Hindlimb muscle (tissue), 1 donor: Measurements from ENCODE around the gene S100A8. TPM values are rescaled to one million over a fixed set of nuclear protein-coding genes. Genes with fewer than 3 reads are reported as not detected.
"Not testable (repeated sequence)": the region's sequence is repeated elsewhere in the genome, so short reads cannot be mapped to it uniquely, and the experiment has no call there.

Experiments used
- DNase-seq: peaks from one replicate; pipeline ENCODE4 v3.0.0-alpha.2; 2013
- polyA plus RNA-seq: library from polyadenylated mRNA; unstranded; fragments of 120-200 nt; gene quantifications from one replicate; pipeline ENCODE4 v1.2.1, GENCODE V29; 2013; ENCODE audit not compliant: insufficient read length

The S100A8 gene
- polyA plus RNA-seq, result 12.5 TPM

DNA sequence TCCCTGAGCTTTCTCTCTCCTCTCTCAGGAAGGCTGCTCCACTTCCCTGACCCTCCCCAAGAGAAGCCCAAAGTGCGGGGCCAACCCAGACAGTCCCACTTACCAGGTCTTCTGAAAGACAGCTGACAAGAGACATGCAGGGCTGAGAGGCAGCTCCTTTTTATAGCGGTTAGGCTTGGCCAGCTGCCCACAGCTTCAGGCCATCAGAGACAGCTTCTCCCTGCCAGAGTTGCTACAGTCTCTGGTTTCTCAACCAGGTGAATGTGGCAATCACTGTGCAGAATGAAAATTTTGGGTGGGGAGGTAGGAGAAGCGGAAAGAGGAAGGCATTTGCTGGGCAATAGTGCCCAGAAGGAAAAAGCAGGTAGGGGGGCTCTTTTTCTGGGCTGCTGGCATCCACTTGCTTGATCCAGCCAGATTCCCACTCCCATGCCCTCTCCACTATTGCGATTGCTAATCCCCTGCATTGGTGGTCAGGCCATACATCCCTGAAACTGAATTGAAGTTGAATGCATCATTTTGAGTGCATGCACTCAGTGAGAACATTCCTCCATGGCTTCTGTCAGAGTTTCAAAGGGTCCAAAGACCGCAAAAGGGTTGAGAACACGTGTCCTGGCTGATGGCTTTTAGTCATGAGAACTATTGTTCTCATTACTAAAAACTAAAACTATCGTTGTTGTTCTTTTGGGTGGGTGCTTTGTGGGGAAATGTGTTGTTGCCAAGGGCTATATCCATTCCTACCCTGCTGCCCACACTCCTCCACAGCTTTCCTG is at the start of gene S100A8:
S100A8 (minus strand) TSS at position 136 of the 773 bp plus-strand sequence. CDS start 538 bp downstream, outside the sequence.
- DNase-seq, result no peak

DNA sequence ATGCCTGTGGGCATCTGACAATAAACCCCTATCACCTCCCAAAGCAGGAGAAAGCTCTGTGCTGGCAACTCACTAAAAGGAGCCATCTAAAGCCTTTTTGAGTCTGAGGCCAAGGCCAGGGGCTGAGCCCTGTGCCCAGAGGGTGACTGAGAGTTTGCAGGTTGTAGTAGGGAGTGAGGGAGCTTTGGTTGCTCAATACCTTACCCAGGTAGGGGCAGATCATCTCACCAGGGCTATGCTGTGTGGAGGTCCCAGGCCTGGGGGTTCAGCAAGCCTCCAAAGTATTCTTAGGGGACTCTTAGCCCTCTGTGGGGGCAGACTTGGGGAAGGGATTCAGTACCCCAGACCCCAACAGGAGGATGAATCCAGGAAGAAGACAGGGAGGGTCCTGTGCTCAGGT is 48.4 kb upstream of the S100A8 start:
- no peak for DNase-seq

DNA sequence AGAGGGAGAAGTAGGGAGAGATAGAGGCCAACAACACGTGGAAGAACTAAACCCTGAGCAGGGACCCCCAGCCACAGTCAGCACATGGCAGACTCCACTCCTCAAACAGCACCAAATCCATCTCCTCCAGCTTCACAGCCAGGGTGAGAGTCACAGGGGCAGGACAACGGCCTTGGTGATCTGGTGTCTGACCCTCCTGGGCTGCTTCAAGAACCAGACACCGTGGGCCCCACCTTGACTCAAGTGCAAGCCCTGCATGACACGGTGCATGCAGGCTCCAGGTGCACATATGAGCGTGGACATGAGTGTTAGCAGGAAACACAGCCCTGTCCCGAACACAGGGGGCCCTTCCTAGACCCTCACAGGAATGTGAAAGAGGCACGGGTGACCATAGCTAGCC is 47.7 kb upstream of the S100A8 start:
- DNase-seq, result no peak

DNA sequence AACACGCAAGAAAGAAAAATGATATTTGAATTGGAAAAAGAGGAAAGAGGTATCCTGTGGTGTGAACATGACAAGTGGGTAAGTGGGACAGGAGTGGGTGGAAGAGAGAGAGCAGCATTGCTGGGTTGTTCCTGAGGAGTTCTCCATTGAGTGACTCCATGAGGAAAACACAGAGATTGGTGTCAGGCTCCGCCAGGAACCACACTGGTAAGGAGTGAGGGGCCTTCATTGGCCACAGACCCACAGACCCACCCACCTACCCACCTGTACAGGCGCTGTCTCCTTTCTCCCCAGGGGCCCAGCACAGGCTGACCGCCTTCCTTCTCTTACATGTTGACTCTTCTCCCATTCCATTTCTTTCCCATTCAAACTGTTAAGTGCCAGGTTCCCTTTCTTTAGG is 46.4 kb upstream of the S100A8 start:
- no peak for DNase-seq

DNA sequence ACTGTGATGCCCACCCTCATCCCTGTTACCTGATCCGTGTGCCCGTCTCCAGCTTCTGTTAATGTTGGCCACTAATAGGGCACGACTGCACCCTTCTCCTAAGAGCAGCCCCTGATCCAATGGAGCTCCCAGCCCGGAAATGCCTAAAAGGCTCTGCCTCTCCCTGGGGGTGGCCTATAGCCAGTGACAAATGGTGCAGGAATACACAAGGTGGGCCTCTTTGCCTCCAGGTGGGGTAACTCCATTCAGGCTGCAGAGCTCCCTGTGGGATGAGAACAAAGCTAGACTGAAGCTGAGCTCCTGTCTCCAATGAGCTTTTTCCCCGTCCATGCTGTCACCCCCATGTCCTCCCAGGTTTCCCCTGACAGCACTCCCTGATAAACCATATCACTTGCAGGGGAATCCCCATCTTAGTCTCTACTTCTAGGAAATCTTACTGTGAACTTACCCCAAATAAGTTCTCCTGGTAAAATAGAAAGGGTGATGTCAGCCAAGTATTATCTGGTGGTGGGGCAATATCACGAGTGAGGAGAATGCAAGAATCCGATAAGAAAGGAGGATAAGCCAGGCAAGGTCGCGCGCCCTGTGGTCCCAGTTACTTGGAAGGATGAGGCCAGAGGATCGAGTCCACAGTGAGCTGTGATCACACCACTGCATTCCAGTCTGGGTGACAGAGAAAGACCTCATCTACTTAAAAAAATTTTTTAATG is 44.0 kb upstream of the S100A8 start:
- no peak for DNase-seq

DNA sequence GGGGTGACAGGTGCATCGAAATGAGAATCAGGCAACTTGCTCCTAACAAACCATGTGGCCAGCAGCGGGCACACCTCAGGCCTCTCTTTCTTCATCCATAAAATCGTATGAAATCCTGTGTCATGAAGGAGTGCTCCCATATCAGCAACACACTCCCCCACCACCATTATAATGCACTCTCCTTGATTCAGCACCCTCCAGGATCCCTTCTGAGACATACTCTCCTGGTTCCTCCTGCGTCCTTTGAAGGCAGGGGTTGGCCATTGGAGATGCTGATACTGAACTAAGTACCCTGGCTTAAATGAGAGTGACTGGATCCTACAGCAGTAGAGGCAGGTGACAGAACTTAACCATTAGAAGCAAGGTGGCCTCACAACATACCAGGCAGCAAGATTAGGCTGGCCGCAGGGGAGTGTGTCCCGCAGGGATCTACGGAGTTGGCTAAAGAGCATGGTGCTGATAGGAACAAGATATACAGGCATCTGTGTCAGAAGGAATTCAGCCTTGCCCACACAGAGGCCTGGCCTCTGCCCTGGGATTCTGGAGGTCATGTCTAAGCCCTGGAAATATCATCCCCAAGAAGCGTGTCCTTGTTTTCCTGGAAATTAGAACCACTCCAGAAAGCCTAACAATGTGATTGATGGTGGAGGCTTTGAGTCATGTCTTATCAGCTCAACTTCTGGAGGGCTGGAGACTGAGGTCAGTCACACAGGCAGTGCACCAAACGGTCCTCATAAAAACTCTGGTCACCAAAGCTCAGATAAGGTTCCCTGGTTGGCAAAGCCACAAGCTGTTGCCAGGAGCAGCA is 42.2 kb upstream of the S100A8 start:
- DNase-seq, result no peak

DNA sequence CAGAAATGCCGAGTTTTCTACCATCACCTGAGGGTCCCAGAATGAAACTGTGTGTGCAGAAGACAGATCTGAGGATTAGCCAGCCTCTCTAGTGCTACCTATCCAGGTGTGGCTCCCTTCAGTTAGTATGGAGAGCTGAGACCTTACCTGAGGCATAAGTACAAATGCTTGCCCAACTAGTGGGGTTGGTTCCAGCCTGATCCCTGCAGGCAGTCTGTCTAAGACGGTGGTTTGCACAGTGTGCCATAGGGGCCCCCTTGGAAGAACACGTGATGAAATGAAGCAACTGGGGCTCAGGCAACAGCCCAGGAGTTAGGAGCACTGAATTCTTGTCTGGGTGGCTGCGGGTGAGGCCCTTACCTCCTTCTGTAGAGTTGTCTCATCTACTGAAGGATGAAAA is 41.1 kb upstream of the S100A8 start:
- DNase-seq, result no peak

DNA sequence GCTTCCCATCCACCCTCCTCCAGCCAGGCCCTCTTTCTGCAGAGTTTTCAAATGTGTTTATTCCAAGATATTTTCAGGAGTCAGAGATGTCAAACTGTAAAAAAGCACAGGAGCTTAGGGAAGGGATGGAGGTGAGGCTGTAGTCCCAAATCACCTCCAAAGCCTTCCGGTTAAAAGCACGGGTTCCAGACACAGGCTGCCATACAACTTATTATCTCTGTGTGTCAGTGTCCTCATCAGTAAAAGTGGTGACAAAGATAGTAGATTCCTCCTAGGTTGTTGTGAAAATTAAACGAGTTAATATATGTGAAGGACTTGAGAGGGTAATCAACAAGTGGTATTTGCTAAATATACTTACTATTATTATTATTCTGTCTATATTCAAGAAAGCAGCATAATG is 40.6 kb upstream of the S100A8 start:
- DNase-seq, result no peak

DNA sequence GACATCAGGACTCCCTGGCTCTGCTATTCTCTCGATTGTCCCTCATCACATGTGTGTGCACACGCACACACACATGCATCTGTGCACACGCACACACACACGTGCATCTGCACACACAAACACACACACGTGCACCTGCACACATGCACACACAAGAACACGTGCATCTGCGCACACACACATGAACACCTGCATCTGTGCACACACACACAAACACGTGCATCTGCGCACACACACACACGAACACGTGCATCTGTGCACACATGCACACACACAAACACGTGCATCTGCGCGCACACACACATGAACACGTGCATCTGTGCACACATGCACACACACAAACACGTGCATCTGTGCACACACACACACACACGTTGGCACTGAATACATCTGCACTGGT is 40.1 kb upstream of the S100A8 start:
- DNase-seq, result no peak

DNA sequence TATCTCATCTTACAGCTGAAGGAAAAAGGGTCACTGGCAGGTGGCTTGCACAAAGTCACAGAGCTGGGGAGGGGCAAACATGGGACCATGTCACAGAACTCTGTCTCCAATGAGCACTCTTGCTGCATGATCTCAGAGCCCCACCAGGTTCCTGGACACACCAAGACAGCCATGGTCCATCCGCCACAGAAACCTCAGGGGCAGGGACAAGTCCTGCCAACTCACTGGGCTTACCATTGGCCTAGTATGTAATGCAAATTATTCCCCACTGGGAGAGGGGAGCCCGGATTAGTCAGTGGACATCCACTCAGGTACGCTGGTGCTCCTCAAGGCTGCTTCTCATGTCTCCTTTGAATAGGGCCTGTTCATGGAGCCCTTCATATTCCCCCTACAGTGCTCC is 39.7 kb upstream of the S100A8 start:
- no peak for DNase-seq

DNA sequence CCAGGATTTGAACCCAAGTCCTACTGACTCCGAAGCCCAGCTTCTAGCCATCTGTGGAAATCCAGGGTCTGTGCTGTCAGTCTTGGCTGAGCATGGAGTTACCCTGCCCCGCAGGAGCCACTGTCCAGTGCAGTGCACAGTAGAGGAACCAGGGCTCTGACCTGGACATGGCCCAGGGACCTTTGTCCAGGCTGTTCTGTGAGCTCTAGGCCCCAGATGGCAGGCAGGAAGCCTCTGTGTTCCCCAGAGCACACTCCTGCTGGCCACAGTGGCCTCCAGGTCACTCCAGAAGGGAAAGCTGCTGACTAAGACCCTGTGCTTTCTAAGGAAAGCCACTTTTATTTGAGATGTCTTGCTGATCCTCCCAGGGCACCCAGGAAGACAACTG is 39.3 kb upstream of the S100A8 start:
- DNase-seq, result no peak

DNA sequence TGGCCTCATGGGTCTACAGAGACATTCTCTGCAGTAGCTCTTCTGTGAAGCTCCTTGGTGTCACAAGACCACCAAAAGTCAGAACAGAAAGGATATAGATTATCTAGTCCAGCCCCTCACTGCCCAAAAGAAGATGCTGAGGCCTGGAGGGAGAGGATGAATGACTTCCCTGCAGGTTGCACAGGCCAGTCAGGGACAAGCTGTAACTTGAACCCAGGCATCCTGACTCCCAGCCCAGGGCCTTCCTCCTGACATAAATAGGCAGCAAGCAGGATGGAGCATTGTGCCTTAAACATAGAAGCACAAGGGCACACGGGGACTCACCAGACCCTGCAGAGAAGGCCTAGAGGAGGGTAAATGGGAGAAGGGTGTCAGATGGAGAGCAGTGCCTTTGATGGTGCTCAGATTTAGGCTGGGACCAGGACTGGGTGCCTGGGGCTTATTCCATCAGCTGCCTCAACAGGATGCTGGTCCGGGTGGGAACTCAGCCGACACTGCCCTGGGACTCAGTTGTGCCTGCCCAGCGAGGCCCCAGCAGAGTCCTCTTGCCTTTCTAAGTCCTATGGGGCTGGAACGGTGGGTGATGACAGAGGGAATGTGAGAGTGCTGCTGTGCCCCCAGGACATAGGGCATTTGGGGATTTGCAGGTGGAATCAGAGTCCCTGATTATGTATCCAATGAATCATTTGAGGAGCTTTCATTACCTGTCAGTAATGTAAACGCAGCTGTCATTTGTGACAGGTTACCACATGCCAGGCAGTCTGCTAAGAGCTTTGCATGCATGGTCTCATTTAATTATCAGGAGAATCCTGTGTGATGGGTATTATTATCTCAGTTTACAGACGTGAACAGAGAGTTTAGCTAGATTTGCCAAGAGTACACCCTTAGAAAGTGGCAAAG is 38.6 kb upstream of the S100A8 start:
- no peak for DNase-seq

DNA sequence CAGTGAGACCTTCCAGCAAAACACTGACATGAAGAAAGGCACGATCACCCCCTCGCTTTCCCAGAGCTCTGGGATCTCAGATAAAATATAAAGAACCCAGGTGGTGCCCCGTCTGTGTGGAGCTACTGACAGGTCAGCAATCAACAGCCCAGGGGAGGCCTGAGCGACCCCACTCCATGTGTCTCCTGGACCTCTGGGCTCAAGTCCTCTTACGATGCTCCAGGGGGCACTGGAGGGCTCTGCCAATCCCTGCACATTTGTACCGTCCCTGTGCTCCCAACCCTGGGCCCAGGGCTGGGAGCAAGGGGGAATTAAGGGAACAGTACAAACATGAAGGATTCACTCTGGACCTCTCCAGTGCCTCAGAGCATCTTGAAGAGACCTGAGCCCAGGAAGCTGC is 37.9 kb upstream of the S100A8 start:
- no peak for DNase-seq

DNA sequence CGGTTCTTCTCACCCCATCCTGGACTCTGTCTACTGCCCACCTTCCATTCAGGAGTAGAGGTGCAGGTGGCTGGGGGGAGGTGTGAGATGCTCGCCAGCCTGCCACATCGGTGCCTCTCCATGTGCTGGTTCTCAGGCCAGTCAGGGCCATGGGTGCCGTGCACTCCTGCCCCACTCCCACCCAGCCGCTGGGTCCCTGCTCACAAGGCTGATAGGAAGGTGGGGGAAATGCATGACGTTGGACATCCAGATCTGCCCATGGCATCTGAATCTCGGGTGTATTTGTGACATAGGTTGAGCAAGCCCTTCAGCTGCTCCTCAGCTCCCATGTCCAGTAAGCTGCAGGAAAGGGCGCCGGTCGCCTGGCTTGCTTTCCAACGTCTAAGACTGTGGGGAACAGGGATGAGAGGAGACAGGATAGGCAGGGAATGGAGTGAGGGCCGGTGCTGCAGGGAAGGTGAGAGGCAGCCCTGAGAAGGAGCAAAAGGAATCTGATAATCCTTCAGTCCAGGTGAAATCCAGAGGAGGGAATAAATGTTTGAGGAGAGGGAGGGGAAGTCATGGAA is 37.3 kb upstream of the S100A8 start:
- no peak for DNase-seq

DNA sequence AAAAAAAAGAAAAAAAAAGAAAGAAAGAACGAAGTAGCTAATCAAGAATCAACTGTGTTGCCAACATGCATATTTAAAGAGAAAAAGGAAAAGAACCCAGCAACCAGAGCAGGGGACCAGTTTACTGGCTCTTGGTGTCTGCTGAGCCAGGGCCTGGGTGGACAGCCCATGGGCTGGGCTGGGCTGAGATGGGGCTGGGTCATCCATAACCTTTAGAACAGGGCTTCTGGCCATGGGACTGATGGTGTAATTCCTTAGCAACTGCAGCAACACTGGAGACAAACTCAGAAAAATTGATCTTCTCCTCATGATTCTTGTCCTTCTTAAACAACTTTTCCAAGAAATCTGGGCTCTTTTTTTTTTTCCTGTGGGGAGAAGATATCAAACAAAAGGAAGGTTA is 35.9 kb upstream of the S100A8 start:
- no peak for DNase-seq

DNA sequence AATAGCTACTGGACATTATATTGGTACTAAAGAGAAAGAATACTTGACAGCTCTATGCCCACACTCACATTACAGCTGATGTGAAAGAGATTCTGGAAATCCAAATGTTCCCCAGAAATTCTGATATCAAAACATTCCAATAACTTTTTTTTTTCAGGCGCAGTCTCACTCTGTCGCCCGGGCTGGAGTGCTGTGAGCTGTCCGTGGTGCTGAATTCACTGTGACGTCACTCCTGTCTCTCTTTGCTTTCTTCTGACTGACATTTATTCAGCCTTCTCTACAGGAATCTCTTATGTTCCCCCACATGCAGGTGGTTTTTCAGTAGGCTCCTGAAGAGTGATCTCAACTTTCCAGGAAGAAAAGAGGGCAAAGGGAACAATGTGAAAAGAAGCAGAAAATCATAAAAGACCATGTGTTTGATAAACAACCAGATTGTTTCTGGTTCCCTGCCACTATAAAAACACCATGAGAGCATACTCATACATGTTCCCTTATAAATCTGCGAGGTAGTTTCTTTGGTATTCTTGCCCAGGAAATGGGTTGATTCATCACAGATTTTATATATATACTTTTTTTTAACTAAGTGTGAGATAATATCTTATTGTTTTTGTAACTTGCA is 31.7 kb upstream of the S100A8 start:
- DNase-seq, result peak; percentile 81

DNA sequence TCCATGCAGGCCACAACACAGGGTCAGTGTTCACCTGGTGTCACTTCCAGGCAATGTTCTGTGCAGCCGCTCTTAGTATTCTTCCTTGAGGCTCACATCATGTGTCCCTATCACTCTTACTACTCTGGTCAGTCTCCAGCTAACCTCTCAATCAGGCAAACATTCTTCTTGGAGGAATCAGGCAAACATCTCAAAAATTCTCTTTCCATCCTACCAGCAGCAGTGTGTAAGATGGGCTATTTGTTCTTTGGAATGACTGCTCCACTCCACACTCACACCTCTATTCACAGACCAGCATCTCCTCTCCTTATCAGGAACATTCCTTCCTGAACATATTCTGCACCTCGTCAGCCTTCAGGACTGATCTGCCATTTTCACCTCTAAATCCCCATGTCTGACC is 29.4 kb upstream of the S100A8 start:
- DNase-seq, result no peak

DNA sequence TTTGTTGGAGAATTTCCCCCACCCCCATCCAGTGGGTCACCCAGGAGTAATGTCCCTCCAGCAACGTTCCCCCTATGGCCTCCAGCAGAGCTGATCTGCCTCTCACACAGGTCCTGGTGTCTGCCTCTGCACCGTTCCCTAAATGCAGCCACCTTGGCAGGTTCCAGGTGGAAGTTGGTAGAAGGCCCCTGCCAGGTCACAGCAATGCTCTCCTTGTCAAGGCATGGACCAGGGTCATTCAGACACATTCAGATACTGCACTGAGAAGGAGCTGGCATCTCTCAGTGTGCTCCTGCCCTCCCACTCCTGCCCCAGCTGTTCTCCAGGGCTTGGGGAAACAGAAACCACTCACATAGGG is 28.5 kb upstream of the S100A8 start:
- DNase-seq, result not testable (repeated sequence)

DNA sequence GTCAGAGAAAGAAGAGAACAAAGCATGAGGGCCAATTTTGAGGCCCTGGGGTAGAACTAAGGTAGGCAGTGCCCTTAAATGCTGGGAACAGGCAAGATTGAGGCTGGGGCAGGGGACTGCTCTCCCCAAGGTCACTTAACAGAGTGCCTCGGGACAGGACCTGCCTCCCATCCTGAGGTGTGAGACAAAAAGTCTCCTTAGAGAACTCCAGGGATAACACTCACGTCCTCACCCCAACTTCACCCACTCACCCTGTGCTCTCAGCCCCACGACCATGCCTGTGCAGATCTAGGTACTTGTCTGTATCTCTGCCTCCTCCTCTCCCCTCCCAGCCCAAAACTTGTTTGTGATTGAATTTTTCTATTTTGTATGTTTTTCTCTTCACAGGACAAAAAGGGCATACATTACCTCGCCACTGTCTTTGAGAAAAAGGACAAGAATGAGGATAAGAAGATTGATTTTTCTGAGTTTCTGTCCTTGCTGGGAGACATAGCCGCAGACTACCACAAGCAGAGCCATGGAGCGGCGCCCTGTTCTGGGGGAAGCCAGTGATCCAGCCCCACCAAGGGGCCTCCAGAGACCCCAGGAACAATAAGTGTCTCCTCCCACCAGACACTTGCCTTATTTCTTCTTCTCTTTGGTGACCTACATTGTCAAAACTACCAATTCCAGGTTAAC is 28.0 kb upstream of the S100A8 start:
- DNase-seq, result not testable (repeated sequence)

DNA sequence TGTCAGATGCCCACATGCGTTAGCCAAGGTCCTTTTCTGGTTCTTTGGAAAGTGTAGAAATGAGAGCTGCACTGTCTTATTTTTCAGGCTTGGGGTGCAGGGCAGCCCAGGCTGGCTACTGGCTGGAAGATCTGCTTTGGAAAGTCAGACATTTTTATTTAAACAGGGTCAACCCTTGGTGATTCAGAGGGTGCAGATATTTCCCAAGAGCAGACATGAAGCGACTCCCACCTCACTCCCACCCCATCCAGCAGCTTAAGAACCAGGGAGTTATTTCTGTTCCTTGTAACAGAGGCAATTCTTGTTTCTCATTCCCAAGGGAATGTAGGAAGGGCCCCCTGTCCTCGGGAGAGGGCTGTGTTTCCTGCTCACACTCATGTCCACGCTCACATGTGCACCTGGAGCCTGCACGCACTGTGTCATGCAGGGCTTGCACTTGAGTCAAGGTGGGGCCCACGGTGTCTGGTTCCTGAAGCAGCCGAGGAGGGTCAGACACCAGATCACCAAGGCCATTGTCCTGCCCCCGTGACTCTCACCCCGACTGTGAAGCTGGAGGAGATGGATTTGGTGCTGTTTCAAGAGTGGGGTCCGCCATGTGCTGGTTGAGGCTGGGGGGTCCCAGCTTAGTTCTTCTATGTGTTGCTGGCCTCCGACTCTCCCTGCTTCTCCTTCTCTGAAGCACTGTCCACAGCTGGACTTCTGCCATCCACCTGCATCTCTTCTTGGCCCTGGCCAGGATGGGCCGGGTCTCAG is 26.4 kb upstream of the S100A8 start:
- DNase-seq, result no peak
